ENCODE data around the gene GAS6.

GAS6 gene

GRCh38 chr13:113898391-113898790 lies 34.5 kb upstream of the GAS6 start:
- DNase-seq (ENCODE audit: low spot score), result no peak
- no peak for TF ChIP-seq CTCF (IDR thresholded peaks at IDR 0.05; ENCODE audit: extremely low read depth, missing control alignments)

- no peak for TF ChIP-seq CTCF (IDR thresholded peaks at IDR 0.05; ENCODE audit: extremely low read depth, missing control alignments)
- DNase-seq (ENCODE audit: low spot score), result no peak
Observed at GRCh38 chr13:113897966-113898365, 34.1 kb upstream of the GAS6 start.

- TF ChIP-seq CTCF (IDR thresholded peaks at IDR 0.05; ENCODE audit: extremely low read depth, missing control alignments), result no peak
- no peak for DNase-seq (ENCODE audit: low spot score)
Observed at GRCh38 chr13:113897161-113897560, 33.3 kb upstream of the GAS6 start.

- no peak for TF ChIP-seq CTCF (IDR thresholded peaks at IDR 0.05; ENCODE audit: extremely low read depth, missing control alignments)
- no peak for DNase-seq (ENCODE audit: low spot score)
Observed at GRCh38 chr13:113895436-113895835, 31.6 kb upstream of the GAS6 start.

- DNase-seq (ENCODE audit: low spot score), result no peak
- TF ChIP-seq CTCF (IDR thresholded peaks at IDR 0.05; ENCODE audit: extremely low read depth, missing control alignments), result no peak
Observed at GRCh38 chr13:113890774-113891480, 27.1 kb upstream of the GAS6 start.

GRCh38 chr13:113889467-113889866 lies 25.6 kb upstream of the GAS6 start:
- no peak for TF ChIP-seq CTCF (IDR thresholded peaks at IDR 0.05; ENCODE audit: extremely low read depth, missing control alignments)
- no peak for DNase-seq (ENCODE audit: low spot score)

GRCh38 chr13:113888701-113889330 lies 24.9 kb upstream of the GAS6 start:
- TF ChIP-seq CTCF (IDR thresholded peaks at IDR 0.05; ENCODE audit: extremely low read depth, missing control alignments), result no peak
- no peak for DNase-seq (ENCODE audit: low spot score)
